UCSD-AML1 (cell line): ENCODE results near the gene KLHL29.

Experiments
- DNase-seq: peaks from one replicate; lab custom pipeline; 2025; ENCODE audit not compliant: unreplicated experiment; lab: John Stamatoyannopoulos, UW

KLHL29 gene

DNA sequence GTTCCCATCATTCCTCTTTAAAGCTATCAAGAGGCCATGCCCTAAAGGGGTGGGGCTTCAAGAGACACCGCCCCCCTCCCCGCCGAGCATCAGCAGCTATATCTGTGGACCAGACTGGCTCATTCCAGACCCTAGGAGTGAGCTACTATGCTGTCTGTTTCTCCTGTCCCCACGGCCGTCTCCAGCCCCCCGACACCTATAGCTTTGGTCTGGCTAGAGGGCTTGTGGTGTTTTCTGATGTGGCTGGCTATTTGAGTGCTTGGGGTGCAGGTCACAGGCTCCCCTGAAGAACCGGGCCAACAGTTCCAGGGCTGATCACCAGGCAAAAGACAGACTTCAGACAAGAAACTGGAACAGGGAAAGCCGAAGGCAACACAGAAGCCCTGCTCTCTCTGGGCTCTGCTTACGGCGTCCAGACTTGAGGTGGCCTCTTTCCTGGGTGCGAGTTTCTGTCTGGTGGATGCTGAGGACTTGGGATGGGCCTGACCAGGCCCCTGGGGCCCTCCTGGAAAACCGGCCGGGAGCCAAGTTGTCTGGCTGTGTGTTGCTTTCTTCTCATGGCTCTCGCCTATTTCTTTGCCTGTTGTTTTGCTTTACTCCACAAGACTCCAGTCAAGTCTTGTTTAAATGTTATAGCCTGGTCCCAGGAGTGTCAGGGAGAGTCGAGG lies 83.6 kb downstream of the KLHL29 start:
- no peak for DNase-seq

DNA sequence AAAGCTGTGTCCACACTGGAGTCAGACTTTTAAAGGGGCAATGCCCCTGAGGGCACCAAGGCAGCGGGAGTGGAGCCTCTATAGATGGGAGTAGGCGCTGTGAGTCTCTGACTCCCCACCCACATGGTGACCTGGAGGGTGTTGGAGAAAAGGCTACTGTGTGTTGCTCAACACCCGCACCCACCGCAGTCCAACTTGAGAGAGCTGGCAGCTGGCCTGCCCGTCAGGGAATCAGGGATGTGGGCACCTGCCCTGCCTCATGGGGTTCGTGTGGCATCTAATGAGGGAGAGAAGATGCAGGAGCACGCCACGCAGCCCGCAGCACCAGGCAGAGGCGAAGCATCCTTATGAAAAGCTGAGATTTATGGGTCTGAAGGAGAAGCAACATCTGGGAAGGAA lies 84.2 kb downstream of the KLHL29 start:
- DNase-seq: no peak

- DNase-seq: no peak
Measured at GRCh38 chr2:23475036-23475435, 90.1 kb downstream of the KLHL29 start.

DNA sequence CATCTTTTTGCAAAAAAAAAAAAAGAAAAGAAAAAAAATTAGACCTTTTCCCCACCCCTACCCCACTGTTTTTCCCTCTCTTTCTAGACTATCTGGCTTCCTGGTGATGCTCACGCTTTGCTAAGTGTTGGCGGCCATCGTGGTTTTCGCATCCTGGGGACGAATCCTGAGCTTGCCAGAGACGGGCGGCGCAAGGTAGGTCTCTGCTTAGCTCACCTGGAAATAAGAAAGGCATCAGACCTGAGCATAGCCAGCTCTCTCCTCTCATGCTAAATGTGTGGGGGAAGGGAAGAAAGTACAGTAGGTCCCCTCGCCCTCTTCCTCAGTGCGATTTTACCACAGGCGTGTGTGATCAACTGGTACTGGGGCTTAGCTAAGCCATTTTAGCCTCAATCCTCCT lies 90.5 kb downstream of the KLHL29 start:
- no peak for DNase-seq

GRCh38 chr2:23476786-23477185 lies 91.8 kb downstream of the KLHL29 start:
- DNase-seq: no peak

GRCh38 chr2:23477392-23477791 lies 92.4 kb downstream of the KLHL29 start:
- DNase-seq: no peak

GRCh38 chr2:23478087-23478932 lies 93.3 kb downstream of the KLHL29 start:
- no peak for DNase-seq

DNA sequence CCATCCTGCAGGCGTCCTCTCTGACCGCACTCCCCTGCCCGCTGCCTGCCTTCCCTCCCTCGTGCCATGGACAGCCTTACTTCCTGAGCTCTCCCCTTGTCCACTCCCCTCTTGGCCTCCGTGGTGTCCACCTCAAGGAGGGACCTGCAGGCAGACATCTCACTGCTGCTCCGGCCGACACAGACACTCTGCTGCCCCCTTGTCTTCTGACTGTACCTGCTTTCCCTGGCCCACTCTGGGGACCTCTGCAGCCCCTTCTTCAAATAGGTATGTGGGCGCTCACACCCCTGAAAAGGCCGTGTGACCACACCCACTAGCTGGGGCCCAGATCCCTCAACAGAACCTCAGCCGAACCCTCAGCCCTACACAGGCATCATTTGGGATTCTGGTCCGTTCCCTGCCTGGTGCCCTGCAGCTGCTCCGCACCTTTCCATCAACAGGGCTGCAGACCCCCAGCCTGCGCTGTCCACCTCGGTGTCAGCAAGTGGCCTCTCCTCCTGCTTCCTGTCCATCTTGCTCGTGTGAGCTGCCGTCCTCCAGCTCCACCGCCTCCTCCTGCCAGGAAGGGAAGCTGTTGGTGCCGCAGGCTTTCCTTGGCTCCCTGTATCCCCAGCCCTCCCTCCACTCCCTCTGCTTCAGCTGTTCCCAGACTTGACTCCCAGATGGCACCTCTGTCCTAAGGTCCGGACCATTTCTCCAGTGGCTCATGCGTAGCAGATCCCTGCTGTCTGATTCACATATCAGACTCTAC lies 94.1 kb downstream of the KLHL29 start:
- no peak for DNase-seq

GRCh38 chr2:23480957-23481797 lies 96.2 kb downstream of the KLHL29 start:
- no peak for DNase-seq

DNA sequence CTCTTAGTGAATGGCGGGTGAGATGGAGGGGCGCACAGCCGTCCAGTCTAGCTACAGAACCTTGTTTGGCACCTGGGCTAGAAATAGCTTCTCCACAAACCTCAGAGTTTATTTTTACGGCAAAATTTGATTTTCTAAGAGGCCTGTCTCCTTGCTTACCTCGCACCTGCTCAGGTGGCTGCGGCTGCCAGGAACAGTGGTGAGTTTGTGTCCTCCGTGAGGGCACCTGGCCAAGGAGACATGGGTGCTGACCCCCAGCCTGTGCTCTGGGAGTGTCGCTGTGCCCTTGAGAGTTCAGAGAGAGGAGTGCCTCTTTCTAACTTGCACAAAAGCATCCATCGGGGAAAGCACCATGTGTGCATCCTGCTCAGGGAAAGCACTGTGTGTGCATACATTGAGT lies 97.2 kb downstream of the KLHL29 start:
- no peak for DNase-seq

DNA sequence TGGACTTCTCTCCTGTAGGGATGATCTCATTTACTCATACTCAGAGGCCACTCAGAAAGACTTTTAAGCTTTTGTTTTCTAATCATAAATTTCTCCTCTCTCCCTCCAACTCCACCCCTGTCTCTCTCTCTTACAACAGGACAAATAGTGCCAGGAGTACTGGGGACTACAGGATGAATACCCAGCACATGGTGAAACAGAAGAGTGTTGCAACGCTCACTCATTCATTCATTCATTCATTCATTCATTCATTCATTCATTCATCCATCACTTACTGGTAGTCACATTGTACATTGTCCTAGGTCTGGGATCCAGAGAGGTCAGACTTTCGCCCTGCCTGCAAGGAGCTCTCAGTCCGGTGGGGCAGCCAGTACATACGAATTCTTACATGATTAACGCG lies 97.6 kb downstream of the KLHL29 start:
- DNase-seq: no peak

- DNase-seq: no peak
Measured at GRCh38 chr2:23483791-23484190, 98.8 kb downstream of the KLHL29 start.

DNA sequence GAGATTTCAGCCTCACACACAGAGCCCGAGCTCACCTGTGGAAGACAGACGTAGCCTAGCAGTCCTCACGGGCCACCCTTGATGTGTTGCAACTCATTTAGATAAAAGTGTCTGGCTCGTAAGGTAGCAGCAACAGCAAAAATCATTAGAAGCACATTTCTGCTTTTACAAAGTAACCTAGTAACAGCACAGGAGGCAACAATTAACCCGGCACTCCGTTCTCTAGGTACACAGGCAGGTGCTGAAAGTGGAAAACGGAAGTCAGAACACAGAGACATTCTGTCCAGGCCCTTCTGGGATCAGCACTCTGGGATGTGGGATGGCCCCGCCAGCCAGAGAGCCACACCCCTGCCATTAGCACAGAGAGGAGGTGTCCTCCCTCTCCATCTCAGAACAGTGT lies 99.3 kb downstream of the KLHL29 start:
- no peak for DNase-seq

DNA sequence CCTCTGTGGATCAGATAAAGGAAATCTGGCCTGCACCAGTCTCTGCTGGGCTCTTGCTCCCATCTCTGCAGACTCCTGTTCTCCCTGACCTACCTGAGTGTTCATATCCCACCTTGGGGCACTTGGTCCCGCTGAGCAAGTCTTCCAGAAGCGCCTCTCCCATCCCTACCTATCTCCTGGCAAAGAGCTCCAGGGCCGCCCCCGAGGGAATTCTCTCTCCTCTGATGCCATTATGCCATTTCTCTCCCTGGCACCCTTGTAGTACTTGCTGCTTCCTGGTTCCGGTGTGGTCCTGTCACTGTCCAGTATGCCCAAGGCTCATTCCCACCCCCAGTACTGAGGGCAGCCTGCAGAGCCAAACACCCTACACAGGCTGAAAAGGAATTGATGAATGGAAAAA lies 99.8 kb downstream of the KLHL29 start:
- DNase-seq: no peak

DNA sequence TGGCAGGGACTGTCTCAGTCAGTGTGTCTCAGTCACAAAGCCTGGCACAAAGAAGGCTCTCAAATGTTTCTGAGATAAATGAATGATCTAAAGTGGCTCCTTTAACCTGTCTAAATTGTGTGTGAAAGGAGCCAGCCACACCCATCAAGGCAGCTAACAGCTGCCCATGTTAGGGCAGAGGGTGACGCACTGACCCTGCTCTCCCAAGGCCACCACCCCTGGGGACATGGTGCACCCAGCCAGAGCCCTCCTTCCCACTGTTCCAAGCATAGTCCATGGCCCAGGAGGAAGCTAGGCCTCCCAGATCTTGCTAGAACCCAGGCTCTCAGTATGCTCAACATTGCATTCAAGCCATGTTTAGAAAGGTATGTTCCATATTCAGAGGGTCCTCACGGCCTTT lies 100.3 kb downstream of the KLHL29 start:
- no peak for DNase-seq

DNA sequence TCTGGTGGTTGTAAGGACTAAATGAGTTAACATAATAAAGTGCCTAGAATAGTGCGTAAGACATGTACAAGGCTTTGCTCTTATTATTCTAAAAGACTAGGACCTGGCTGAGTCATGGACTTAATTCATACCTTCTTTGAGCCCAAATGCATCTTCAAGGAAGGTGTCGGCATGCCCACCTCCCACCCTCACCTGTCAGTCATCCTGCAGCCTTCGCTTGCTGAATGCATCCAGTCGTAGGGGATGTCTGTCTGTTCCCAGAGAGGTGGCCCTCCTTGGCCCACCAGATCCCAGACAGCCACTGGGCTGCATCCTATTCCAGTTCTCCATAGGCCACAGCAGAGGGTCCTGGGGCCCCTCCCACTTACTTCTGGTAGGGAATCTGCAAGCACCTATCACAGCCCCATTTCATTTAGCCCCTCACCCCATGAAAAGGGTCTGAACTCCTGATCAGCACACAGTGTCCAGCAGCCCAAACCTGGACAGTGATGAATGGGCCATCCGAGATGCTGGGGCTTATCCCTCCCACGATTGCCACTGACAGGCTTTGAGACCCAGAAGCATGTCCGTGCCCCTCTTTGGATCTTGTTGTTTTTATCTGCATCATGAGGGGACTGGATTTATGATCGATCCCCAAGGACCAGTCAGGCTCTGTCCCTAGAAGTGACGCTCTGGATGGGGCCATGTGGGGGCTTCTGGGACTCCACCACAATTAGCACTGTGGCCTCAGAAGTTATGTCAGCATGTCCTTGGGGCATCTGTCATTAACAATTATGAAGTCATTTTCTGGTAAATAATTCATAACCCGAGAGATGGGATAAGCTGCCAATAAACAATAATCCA lies 101.1 kb downstream of the KLHL29 start:
- DNase-seq: no peak

- no peak for DNase-seq
Measured at GRCh38 chr2:23486684-23487075, 101.7 kb downstream of the KLHL29 start.

DNA sequence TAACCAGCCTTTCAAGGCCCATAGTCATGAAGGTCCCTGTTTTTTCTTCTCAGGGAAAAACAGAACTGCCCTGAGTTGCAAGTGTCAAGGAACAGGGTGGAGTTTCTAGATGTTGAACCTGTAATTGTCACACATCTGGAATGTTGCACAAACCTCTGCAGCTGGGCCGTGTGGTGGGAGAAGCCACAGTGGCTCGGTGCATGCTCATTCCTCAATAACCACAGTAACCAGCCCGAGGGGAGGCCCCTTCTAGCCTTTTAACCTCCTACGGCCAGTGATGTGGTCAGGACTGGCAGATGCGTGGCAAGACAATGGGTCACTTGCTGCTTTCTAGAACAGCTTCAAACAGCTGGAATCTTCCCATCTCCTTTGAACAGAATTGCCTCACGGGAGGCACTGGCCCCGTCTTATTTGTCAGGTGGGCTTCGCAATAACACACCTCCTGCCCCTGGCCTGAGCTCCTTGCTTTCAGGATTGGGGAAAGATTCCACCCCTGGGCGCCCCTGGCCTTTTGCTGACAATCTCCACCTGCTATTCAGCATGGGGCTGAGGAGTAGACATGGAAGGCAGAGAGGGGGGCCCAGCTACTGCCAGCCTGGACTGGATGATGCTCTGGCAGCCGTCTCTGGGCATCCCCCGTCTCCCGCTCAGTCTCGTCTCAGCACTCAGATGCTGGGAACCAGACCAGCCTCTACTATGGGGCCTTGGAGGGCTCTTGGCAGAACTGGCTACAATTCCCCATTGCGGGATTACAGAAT lies 102.9 kb downstream of the KLHL29 start:
- no peak for DNase-seq

DNA sequence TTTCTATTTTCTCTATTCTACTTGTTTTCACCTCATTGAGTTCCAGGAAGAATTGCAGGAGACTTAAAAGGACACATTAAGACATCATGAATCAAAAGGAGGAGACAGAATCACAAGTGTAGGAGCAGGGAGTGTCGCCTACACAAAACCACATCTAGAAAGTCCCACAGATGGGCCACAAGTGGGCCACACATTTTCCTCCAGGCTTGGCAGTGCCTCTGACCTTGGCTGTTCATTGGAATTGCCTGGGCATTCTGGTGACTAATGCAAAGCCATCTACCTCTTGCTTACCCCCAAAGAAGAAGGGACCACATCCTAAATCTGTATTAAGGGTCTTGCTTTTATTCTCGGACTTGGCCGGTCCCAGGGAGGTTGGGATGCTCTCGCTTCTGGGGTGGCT lies 103.6 kb downstream of the KLHL29 start:
- DNase-seq: no peak
